H1 (cell line): ENCODE data around the gene RPGR. TPM values are rescaled to one million over a fixed set of nuclear protein-coding genes. Genes with fewer than 3 reads are reported as not detected.

Source experiments
- CTCF ChIA-PET: fragments of 300-600 bp; sonication (Branson Sonifier 250); formaldehyde crosslinking; loops from one replicate; lab custom pipeline; 2021; ENCODE audit not compliant: partially characterized antibody; lab: Charles Lee
- POLR2A ChIA-PET: fragments of 300-600 bp; sonication (Branson Sonifier 250); formaldehyde crosslinking; loops from one replicate; lab custom pipeline; 2021; ENCODE audit warnings: inconsistent platforms; ENCODE audit not compliant: partially characterized antibody; lab: Charles Lee
- DNase-seq, 2 experiments: peaks; one replicate each; pipeline versions ENCODE4 v3.0.0 to v3.0.0-alpha.2; 2010 to 2022; ENCODE audit warnings: low spot score in 2 of 2, low read depth in 1 of 2, mixed read lengths in 1 of 2
- FAIRE-seq: peaks from 2 replicates; lab custom pipeline; 2011; peaks lifted over from hg19 to GRCh38; lab: Jason Lieb, UNC
- H2AFZ ChIP-seq: 2 replicates; pipeline ENCODE4 v1.8.1; 2012; ENCODE audit warnings: low read length, inconsistent platforms
- H2AK5ac ChIP-seq: 2 replicates; pipeline ENCODE4 v1.6.1; 2013; ENCODE audit warnings: low read depth, low read length
- H2BK120ac ChIP-seq: replicated peaks from 2 replicates; pipeline ENCODE3; 2013; ENCODE audit warnings: low read depth, low read length, inconsistent platforms
- H2BK12ac ChIP-seq: 2 replicates; pipeline ENCODE4 v1.6.1; 2013; ENCODE audit warnings: low read depth, low read length
- H2BK15ac ChIP-seq: 2 replicates; pipeline ENCODE4 v1.6.1; 2013; ENCODE audit warnings: low read length
- H2BK20ac ChIP-seq: 2 replicates; pipeline ENCODE4 v1.6.1; 2013; ENCODE audit warnings: low read length
- H2BK5ac ChIP-seq: 2 replicates; pipeline ENCODE4 v1.6.1; 2013; ENCODE audit warnings: low read depth, low read length
- H3K14ac ChIP-seq: 2 replicates; pipeline ENCODE4 v1.6.1; 2013; ENCODE audit warnings: inconsistent platforms; ENCODE audit not compliant: insufficient read length
- H3K18ac ChIP-seq: 2 replicates; pipeline ENCODE4 v1.6.1; 2013; ENCODE audit warnings: low read length; ENCODE audit errors: extremely low read depth
- H3K23ac ChIP-seq: 2 replicates; pipeline ENCODE4 v1.6.1; 2013; ENCODE audit warnings: inconsistent platforms; ENCODE audit not compliant: insufficient read length
- H3K23me2 ChIP-seq: 2 replicates; pipeline ENCODE4 v1.6.1; 2013; ENCODE audit warnings: low read depth, low read length
- H3K27ac ChIP-seq: 2 replicates; pipeline ENCODE4 v1.6.1; 2011; ENCODE audit warnings: low read depth, low read length, inconsistent platforms
- H3K27me3 ChIP-seq, 4 experiments: replicated peaks in 1 of 4; 1 replicate in 1 of 4; 2 replicates in 3 of 4; pipeline versions ENCODE4 v1.6.1 to v1.8.1; 2011 to 2013; ENCODE audit warnings: low read length in 3 of 4, mild to moderate bottlenecking in 3 of 4, inconsistent platforms in 2 of 4, mixed read lengths in 2 of 4, moderate library complexity in 1 of 4; ENCODE audit not compliant: control insufficient read depth in 3 of 4, insufficient read depth in 3 of 4; ENCODE audit errors: extremely low read depth in 1 of 4
- H3K36me3 ChIP-seq, 4 experiments: 2 replicates each; pipeline versions ENCODE4 v1.6.1 to v1.8.1; 2011 to 2013; ENCODE audit warnings: mild to moderate bottlenecking in 4 of 4, low read length in 3 of 4, moderate library complexity in 2 of 4, control low read depth in 1 of 4, inconsistent platforms in 1 of 4; ENCODE audit not compliant: insufficient read depth in 4 of 4, control insufficient read depth in 2 of 4
- H3K4ac ChIP-seq: replicated peaks from 2 replicates; pipeline ENCODE3; 2013; ENCODE audit warnings: low read length, low read depth, mixed read lengths, inconsistent platforms; ENCODE audit not compliant: insufficient read length
- H3K4me1 ChIP-seq, 4 experiments: replicated peaks in 1 of 4; 1 replicate in 1 of 4; 2 replicates in 3 of 4; pipeline versions ENCODE4 v1.6.1 to v1.8.1; 2011 to 2013; ENCODE audit warnings: low read length in 3 of 4, inconsistent platforms in 2 of 4, mixed read lengths in 1 of 4; ENCODE audit not compliant: insufficient read depth in 4 of 4, control insufficient read depth in 3 of 4
- H3K4me2 ChIP-seq, 2 experiments: 2 replicates each; pipeline versions ENCODE4 v1.6.1 to v1.8.1; 2011 to 2013; ENCODE audit warnings: low read depth in 2 of 2, low read length in 2 of 2, control low read depth in 1 of 2, inconsistent platforms in 1 of 2, mild to moderate bottlenecking in 1 of 2; ENCODE audit not compliant: insufficient read depth in 1 of 2
- H3K4me3 ChIP-seq, 4 experiments: fragments of 200-600, 300-600 bp in 1 of 4; sonication (generic), shearing (Covaris generic), sonication (Bioruptor Twin) in 1 of 4; 2 replicates each; pipeline versions ENCODE4 v1.5.1 to v1.8.1; 2011 to 2016; ENCODE audit warnings: low read length in 4 of 4, low read depth in 3 of 4, control low read depth in 2 of 4, inconsistent platforms in 2 of 4, mild to moderate bottlenecking in 2 of 4, mixed read lengths in 1 of 4, moderate library complexity in 1 of 4; ENCODE audit not compliant: insufficient read depth in 2 of 4; ENCODE audit errors: extremely low read depth in 1 of 4
- H3K56ac ChIP-seq: replicated peaks from 2 replicates; pipeline ENCODE3; 2013; ENCODE audit warnings: low read depth, mild to moderate bottlenecking, mixed read lengths, low read length, inconsistent platforms; ENCODE audit not compliant: insufficient read length
- H3K79me1 ChIP-seq: 2 replicates; pipeline ENCODE4 v1.6.1; 2013; ENCODE audit warnings: low read depth, low read length, control low read depth
- H3K79me2 ChIP-seq, 2 experiments: 2 replicates each; pipeline versions ENCODE4 v1.6.1 to v1.8.1; 2012 to 2013; ENCODE audit warnings: low read length in 2 of 2, mild to moderate bottlenecking in 2 of 2, inconsistent platforms in 1 of 2; ENCODE audit not compliant: insufficient read depth in 2 of 2, control insufficient read depth in 1 of 2
- H3K9ac ChIP-seq, 4 experiments: replicated peaks in 1 of 4; 1 replicate in 1 of 4; 2 replicates in 3 of 4; pipeline versions ENCODE4 v1.6.1 to v1.8.1; 2011 to 2013; ENCODE audit warnings: low read depth in 3 of 4, low read length in 3 of 4, control low read depth in 2 of 4, mild to moderate bottlenecking in 2 of 4, moderate library complexity in 2 of 4, inconsistent platforms in 1 of 4; ENCODE audit errors: extremely low read depth in 1 of 4
- H3K9me3 ChIP-seq, 2 experiments: 2 replicates each; pipeline versions ENCODE4 v1.6.1 to v1.8.1; 2012 to 2013; ENCODE audit warnings: mild to moderate bottlenecking in 2 of 2, moderate library complexity in 2 of 2, control low read depth in 1 of 2, inconsistent platforms in 1 of 2, low read depth in 1 of 2, low read length in 1 of 2, mixed read lengths in 1 of 2; ENCODE audit not compliant: insufficient read depth in 2 of 2
- H4K20me1 ChIP-seq, 2 experiments: replicated peaks in 1 of 2; 2 replicates each; pipeline versions ENCODE3 to v1.8.1; 2011 to 2013; ENCODE audit warnings: inconsistent platforms in 2 of 2, low read length in 2 of 2, mild to moderate bottlenecking in 1 of 2; ENCODE audit not compliant: insufficient read depth in 2 of 2, control insufficient read depth in 1 of 2
- H4K5ac ChIP-seq: 2 replicates; pipeline ENCODE4 v1.6.1; 2013; ENCODE audit warnings: low read length, low read depth, mixed read lengths, inconsistent platforms; ENCODE audit not compliant: insufficient read length
- H4K8ac ChIP-seq: 2 replicates; pipeline ENCODE4 v1.8.0; 2013; ENCODE audit warnings: mild to moderate bottlenecking, moderate library complexity, low read length, inconsistent platforms; ENCODE audit not compliant: insufficient read depth; ENCODE audit errors: extremely low read depth
- H4K91ac ChIP-seq: replicated peaks from 2 replicates; pipeline ENCODE3; 2013; ENCODE audit warnings: low read length, mixed read lengths, inconsistent platforms; ENCODE audit not compliant: insufficient read length
- CBX8 ChIP-seq: fragments of 300-800, 300-1000 bp; sonication (generic); IDR thresholded peaks from 2 replicates; pipeline ENCODE4 v1.7.1; 2016; ENCODE audit warnings: low read depth, low read length, borderline replicate concordance
- CHD2 ChIP-seq: IDR thresholded peaks from 2 replicates; pipeline ENCODE4 v1.6.1; 2012; ENCODE audit warnings: low read length, improper control_type of control experiment
- EGR1 ChIP-seq: IDR thresholded peaks from 2 replicates; pipeline ENCODE4 v1.6.1; 2011; ENCODE audit warnings: low read depth, low read length, borderline replicate concordance
- GTF2F1 ChIP-seq: IDR thresholded peaks from 2 replicates; pipeline ENCODE4 v1.6.1; 2012; ENCODE audit warnings: low read depth, low read length, improper control_type of control experiment, borderline replicate concordance
- JUND ChIP-seq: IDR thresholded peaks from 2 replicates; pipeline ENCODE4 v1.6.1; 2011; ENCODE audit warnings: mild to moderate bottlenecking, improper control_type of control experiment, low read length
- KDM5A ChIP-seq: fragments of 200-600 bp; IDR thresholded peaks from 2 replicates; pipeline ENCODE4 v1.7.1; 2012; ENCODE audit warnings: mild to moderate bottlenecking, low read length, inconsistent platforms, mixed read lengths
- POLR2A ChIP-seq, 2 experiments: IDR thresholded peaks; 1 replicate in 1 of 2; 2 replicates in 1 of 2; pipeline ENCODE4 v1.6.1; 2011; ENCODE audit warnings: low read depth in 2 of 2, low read length in 2 of 2, mild to moderate bottlenecking in 2 of 2; ENCODE audit errors: control extremely low read depth in 1 of 2
- POLR2AphosphoS5 ChIP-seq: IDR thresholded peaks from 2 replicates; pipeline ENCODE4 v1.6.1; 2011; ENCODE audit warnings: low read depth, low read length
- POU5F1 ChIP-seq: IDR thresholded peaks from 2 replicates; pipeline ENCODE4 v1.6.1; 2011; ENCODE audit warnings: low read depth, mild to moderate bottlenecking, low read length, moderate library complexity
- RFX5 ChIP-seq: IDR thresholded peaks from 2 replicates; pipeline ENCODE4 v1.6.1; 2011; ENCODE audit warnings: low read depth, low read length, improper control_type of control experiment, borderline replicate concordance
- SIRT6 ChIP-seq: IDR thresholded peaks from one replicate; pipeline ENCODE4 v1.7.1; 2012; ENCODE audit warnings: low read length, inconsistent platforms
- SRF ChIP-seq: IDR thresholded peaks from 2 replicates; pipeline ENCODE4 v1.6.1; 2011; ENCODE audit warnings: mild to moderate bottlenecking, low read depth, low read length, moderate library complexity
- SUZ12 ChIP-seq: fragments of 200-600 bp; sonication (generic); IDR thresholded peaks from 2 replicates; pipeline ENCODE4 v1.6.1; 2012; ENCODE audit warnings: mild to moderate bottlenecking, inconsistent platforms, low read length, moderate library complexity, mixed read lengths
- TAF1 ChIP-seq: IDR thresholded peaks from 2 replicates; pipeline ENCODE4 v1.6.1; 2011; ENCODE audit warnings: mild to moderate bottlenecking, low read depth, low read length
- ZNF274 ChIP-seq: IDR thresholded peaks from 2 replicates; pipeline ENCODE4 v1.7.0; 2012; ENCODE audit warnings: low read length, borderline replicate concordance; ENCODE audit errors: extremely low read depth
- WGBS, 2 experiments: shearing (Covaris generic) in 1 of 2; methylation state at CpG; one replicate each; pipeline versions ENCODE4 v1.1.6 to v1.1.7; 2013 to 2015; ENCODE audit warnings: low lambda C conversion rate in 2 of 2, mixed read lengths in 2 of 2, inconsistent platforms in 1 of 2, low coverage in 1 of 2, missing lambda C conversion rate in 1 of 2; ENCODE audit not compliant: insufficient replicate concordance in 2 of 2, insufficient coverage in 1 of 2, insufficient read length in 1 of 2; ENCODE audit errors: extremely low coverage in 1 of 2, missing lambda C conversion rate in 1 of 2; 5-methylcytosine and 5-hydroxymethylcytosine counted together
- polyA plus RNA-seq, 7 experiments: library from polyadenylated mRNA; depleted of rRNA in 3 of 7; stranded (reverse) in 5 of 7; unstranded in 2 of 7; fragments of >200 nt in 5 of 7; fragments of 200-250 nt in 2 of 7; gene quantifications; 1 replicate in 5 of 7; 2 replicates in 1 of 7; 4 replicates in 1 of 7; pipeline versions ENCODE4 v1.2.1 to v1.2.3, GENCODE V29; 2011 to 2013; ENCODE audit warnings: missing spikeins in 2 of 7, mixed read lengths in 2 of 7
- total RNA-seq: library from RNA; stranded (reverse); fragmentation: NEBNext Ultra II Directional; extraction: Animal tissue kit (Norgen Biotek cat#: 25700); gene quantifications from 2 replicates; pipeline ENCODE4 v1.2.1, GENCODE V29; 2021

Gene RPGR
- total and polyA plus RNA-seq, 2 of the 8 experiments (the other 6 are each of a cell fraction or from before 2014, with no cell fraction given) = 1.6 to 10.0 TPM

DNA sequence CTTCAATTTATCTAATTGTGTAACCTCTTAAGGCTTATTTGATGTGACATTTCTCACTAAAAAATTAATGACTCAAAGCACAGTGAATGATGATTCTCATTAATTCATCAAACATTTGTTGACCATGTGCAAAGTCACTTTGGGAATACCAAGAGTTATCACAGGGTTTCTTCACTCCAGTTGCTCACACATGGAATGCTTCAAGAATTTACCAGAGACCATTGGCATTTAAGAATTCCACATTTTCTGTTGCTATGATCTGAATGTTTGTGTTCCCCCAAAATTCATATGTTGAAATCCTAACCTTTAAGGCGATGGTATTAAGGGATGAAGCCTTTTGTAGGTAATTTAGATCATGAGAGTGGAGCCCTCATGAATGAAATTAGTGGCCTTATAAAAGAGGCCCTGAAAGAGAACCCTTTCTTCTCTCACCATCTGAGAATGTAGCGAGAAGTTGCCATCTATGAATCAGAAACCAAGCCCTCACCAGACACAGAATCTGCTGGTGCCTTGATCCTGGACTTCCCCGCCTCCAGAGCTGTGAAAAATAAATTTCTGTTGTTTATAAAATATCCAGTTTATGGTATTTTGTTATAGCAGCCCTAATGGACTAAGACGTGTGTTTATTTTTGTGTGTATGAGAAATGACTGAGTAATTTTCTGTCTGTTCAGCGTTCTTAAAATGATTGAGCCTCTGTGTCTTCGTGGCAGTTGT is 90.3 kb downstream of the RPGR start:
- Histone ChIP-seq H3K27ac (no peak overlapping the region), H2BK120ac (no peak overlapping the region), H3K14ac (no peak overlapping the region), H3K4me1 (no peaks in the 10 kb centered on the region), H3K56ac (no peak overlapping the region), H4K8ac (no peak overlapping the region), H3K4me2 (no peak overlapping the region), H4K91ac (no peak overlapping the region), H2BK20ac (no peak overlapping the region), H2AFZ (no peak overlapping the region), H3K23ac (no peak overlapping the region), H3K4me3 (no peak overlapping the region), H3K23me2 (no peaks in the 10 kb centered on the region), H2BK15ac (no peak overlapping the region), H2BK12ac (no peak overlapping the region), H4K20me1 (no peaks in the 10 kb centered on the region), H3K9ac (no peak overlapping the region), H3K18ac (no peak overlapping the region), H2AK5ac (no peak overlapping the region), H3K27me3 (no peaks in the 10 kb centered on the region), H4K5ac (no peak overlapping the region), H2BK5ac (no peak overlapping the region), H3K36me3 (no peaks in the 10 kb centered on the region), H3K79me2 (no peaks in the 10 kb centered on the region), H3K79me1 (no peaks in the 10 kb centered on the region), H3K9me3 (no peaks in the 10 kb centered on the region), H3K4ac (no peak overlapping the region)
- WGBS, 2 experiments = 94% methylated on average over 6 of the region's 6 CpGs; no CpG with 5 or more reads in 1 of the 2 experiments
- ChIA-PET POLR2A (no interaction called here), CTCF (interaction anchor here (0.6 to 1.8 kb wide), 2 partner anchors 23 to 1301 kb away, joined by 3 to 4 read pairs; no protein-coding TSS in a partner anchor)
- DNase-seq (no peak), FAIRE-seq (no peak)
- TF ChIP-seq POLR2A (IDR thresholded peaks at IDR 0.05; ENCODE audit: control extremely low read depth in 1 of 2, low read depth in 2 of 2, low read length in 2 of 2) (no peak), GTF2F1 (no peak), POU5F1 (no peak), SUZ12 (no peak), JUND (no peak), POLR2AphosphoS5 (no peak), EGR1 (no peak), KDM5A (no peak), TAF1 (no peak), CHD2 (no peak), SIRT6 (no peak), SRF (no peak), RFX5 (no peak), CBX8 (no peak), ZNF274 (no peak)
